K562 (cell line): ENCODE measurements around the gene XPO6. TPM values are rescaled to one million over a fixed set of nuclear protein-coding genes. Genes with fewer than 3 reads are reported as not detected.

ENCODE experiments used
- ATAC-seq: fragments of 200-7000 bp; cut with Tn5 transposase; 3 replicates; pipeline ENCODE4 v1.9.1; 2020; ENCODE audit warnings: moderate library complexity
- BruUV-seq: library from RNA; stranded (reverse); fragments of 400-500 nt; replicated peaks from 2 replicates; lab custom pipeline; 2021; lab: Mats Ljungman, UMichigan
- CTCF ChIA-PET: fragments of 300-600 bp; formaldehyde crosslinking; extraction: SDS; loops from one replicate; lab custom pipeline; 2021; ENCODE audit warnings: low intra/inter-chr PET ratio; lab: Yijun Ruan, JAX
- POLR2A ChIA-PET: fragments of 300-600, 350-650 bp; sonication (Branson Sonifier 250); formaldehyde crosslinking; extraction: SDS; loops from one replicate; lab custom pipeline; 2021; ENCODE audit warnings: antibody characterized with exemption, inconsistent platforms; lab: Yijun Ruan, JAX
- DNase-seq, 4 experiments: peaks; one replicate each; pipeline versions ENCODE4 v3.0.0 to v3.0.0-alpha.2; 2011 to 2018; ENCODE audit warnings: low spot score in 3 of 4, mixed read lengths in 3 of 4; ENCODE audit errors: extremely low read depth in 1 of 4
- FAIRE-seq: peaks from 2 replicates; lab custom pipeline; 2011; peaks lifted over from hg19 to GRCh38; lab: Jason Lieb, UNC
- H2AFZ ChIP-seq: 2 replicates; pipeline ENCODE4 v1.6.0; 2011; ENCODE audit warnings: low read depth, low read length, control low read depth, inconsistent platforms
- H3K27ac ChIP-seq: fragments of 200-600 bp; 3 replicates; pipeline ENCODE4 v1.8.0; 2011; ENCODE audit warnings: low read depth, mild to moderate bottlenecking, control low read depth, inconsistent platforms, low read length, moderate library complexity, mixed read lengths; ENCODE audit errors: extremely low read depth
- H3K27me3 ChIP-seq, 2 experiments: fragments of 300-600 bp in 1 of 2; 2 replicates in 1 of 2; 3 replicates in 1 of 2; pipeline versions ENCODE4 v1.6.0 to v1.8.0; 2011; ENCODE audit warnings: inconsistent platforms in 2 of 2, low read length in 2 of 2, mild to moderate bottlenecking in 1 of 2, mixed read lengths in 1 of 2, moderate library complexity in 1 of 2; ENCODE audit not compliant: control insufficient read depth in 2 of 2, insufficient read depth in 2 of 2
- H3K36me3 ChIP-seq: fragments of 300-600 bp; 3 replicates; pipeline ENCODE4 v1.8.0; 2011; ENCODE audit warnings: mild to moderate bottlenecking, low read length, inconsistent platforms; ENCODE audit not compliant: control insufficient read depth, insufficient read depth
- H3K4me1 ChIP-seq, 2 experiments: fragments of 200-600 bp in 1 of 2; replicated peaks in 1 of 2; 2 replicates in 1 of 2; 3 replicates in 1 of 2; pipeline versions ENCODE4 v1.5.1 to v1.8.0; 2011; ENCODE audit warnings: inconsistent platforms in 2 of 2, low read length in 2 of 2, mild to moderate bottlenecking in 1 of 2, mixed read lengths in 1 of 2, moderate library complexity in 1 of 2; ENCODE audit not compliant: control insufficient read depth in 2 of 2, insufficient read depth in 2 of 2
- H3K4me2 ChIP-seq: 2 replicates; pipeline ENCODE4 v1.6.1; 2011; ENCODE audit warnings: low read length, control low read depth, inconsistent platforms, mixed read lengths; ENCODE audit not compliant: insufficient read depth
- H3K4me3 ChIP-seq: fragments of 200-600 bp; sonication (generic), shearing (Covaris generic); 2 replicates; pipeline ENCODE4 v1.5.1; 2016; ENCODE audit warnings: control low read depth, inconsistent platforms
- H3K79me2 ChIP-seq: fragments of 200-600 bp; 3 replicates; pipeline ENCODE4 v1.8.0; 2011; ENCODE audit warnings: low read length, inconsistent platforms; ENCODE audit not compliant: control insufficient read depth, insufficient read depth
- H3K9ac ChIP-seq, 2 experiments: 2 replicates each; pipeline versions ENCODE4 v1.6.0 to v1.6.1; 2011; ENCODE audit warnings: low read depth in 2 of 2, low read length in 2 of 2, control low read depth in 1 of 2, inconsistent platforms in 1 of 2, mild to moderate bottlenecking in 1 of 2, mixed read lengths in 1 of 2; ENCODE audit not compliant: insufficient read depth in 1 of 2
- H3K9me1 ChIP-seq: one replicate; pipeline ENCODE4 v1.6.0; 2011; ENCODE audit warnings: inconsistent platforms, mild to moderate bottlenecking, low read length, moderate library complexity; ENCODE audit not compliant: control insufficient read depth, insufficient read depth
- H3K9me3 ChIP-seq: replicated peaks from 2 replicates; pipeline ENCODE4 v1.5.1; 2011; ENCODE audit warnings: low read depth, low read length, inconsistent platforms; ENCODE audit not compliant: control insufficient read depth, insufficient read depth
- H4K20me1 ChIP-seq: replicated peaks from 2 replicates; pipeline ENCODE4 v1.6.1; 2011; ENCODE audit warnings: low read length, inconsistent platforms, mixed read lengths; ENCODE audit not compliant: control insufficient read depth, insufficient read depth
- AFF1 ChIP-seq, 2 experiments: fragments of 450-650 bp; IDR thresholded peaks; 2 replicates each; pipeline ENCODE4 v1.6.1; 2018; ENCODE audit warnings: mild to moderate bottlenecking in 2 of 2, low read depth in 1 of 2; ENCODE audit not compliant: partially characterized antibody in 2 of 2
- ETV5 ChIP-seq: sonication (generic); formaldehyde crosslinking; IDR thresholded peaks from 2 replicates; pipeline ENCODE4 v1.4.0; 2020; ENCODE audit warnings: low read depth, mild to moderate bottlenecking, missing genetic modification reagents
- KDM2B ChIP-seq: fragments of 250-450 bp; sonication (Bioruptor Pico); IDR thresholded peaks from 2 replicates; pipeline ENCODE4 v1.8.0; 2021; ENCODE audit warnings: mild to moderate bottlenecking, moderate library complexity
- MBD1 ChIP-seq: fragments of 250-450 bp; sonication (Bioruptor Pico); IDR thresholded peaks from 2 replicates; pipeline ENCODE4 v1.8.0; 2022; ENCODE audit warnings: inconsistent platforms
- PRDM10 ChIP-seq: fragments of 450-650 bp; IDR thresholded peaks from 2 replicates; pipeline ENCODE4 v1.6.1; 2018; ENCODE audit not compliant: partially characterized antibody
- RNF2 ChIP-seq: sonication (generic); IDR thresholded peaks from 2 replicates; pipeline ENCODE4 v1.6.1; 2016
- WGBS: fragments of 100-300 bp; shearing (Covaris generic); methylation state at CpG from one replicate; pipeline ENCODE4 v1.1.6; 2016; ENCODE audit warnings: low coverage, mixed read lengths; ENCODE audit not compliant: insufficient coverage; ENCODE audit errors: missing lambda C conversion rate; 5-methylcytosine and 5-hydroxymethylcytosine counted together
- in situ Hi-C: fragments of 300-500 bp; cut with MboI; formaldehyde crosslinking; loops from 4 replicates; pipeline ENCODE4 v1.15.0; 2018; ENCODE audit warnings: inconsistent platforms, mixed read lengths
- intact Hi-C: fragments of 100-400 bp; cut with micrococcal nuclease; formaldehyde crosslinking; loops from 2 replicates; pipeline ENCODE4 v1.14.2; 2022
- polyA plus RNA-seq, 8 experiments: library from polyadenylated mRNA; depleted of rRNA in 4 of 8; stranded (reverse) in 5 of 8; unstranded in 3 of 8; fragments of >200 nt; fragmentation: Nextera tagmentation in 2 of 8; fragmentation: Illumina TruSeq in 1 of 8; extraction: Ambion mirVana in 2 of 8; extraction: Trizol in 1 of 8; gene quantifications; 2 replicates each; pipeline versions ENCODE4 v1.2.1 to v1.2.3, GENCODE V29; 2011 to 2014; ENCODE audit warnings: inconsistent platforms in 1 of 8, missing spikeins in 1 of 8
- total RNA-seq, 7 experiments: library from RNA; depleted of rRNA in 6 of 7; stranded (reverse); fragments of >200 nt in 6 of 7; fragmentation: Illumina TruSeq in 2 of 7; extraction: Trizol in 2 of 7; gene quantifications; 2 replicates each; pipeline versions ENCODE4 v1.2.1 to v1.2.3, GENCODE V29; 2011 to 2021; ENCODE audit warnings: low replicate concordance in 1 of 7

The XPO6 gene
- total and polyA plus RNA-seq, 9 of the 15 experiments (the other 6 are each of a cell fraction or from before 2014, with no cell fraction given) = 11.2 to 196 (median 119) TPM

- TF ChIP-seq AFF1 (IDR thresholded peaks at IDR 0.05; ENCODE audit: low read depth in 1 of 2, partially characterized antibody in 2 of 2) = no peak
- TF ChIP-seq KDM2B (CRISPR knock-in tag) = no peak
Observed at GRCh38 chr16:28180655-28181460, 30.9 kb downstream of the XPO6 start (continued).

- peaks cover 19% of the 10 kb centered on the region for H4K20me1 ChIP-seq
- H3K9ac ChIP-seq = no peak overlapping the region
- CTCF ChIA-PET = no interaction called here
- H3K27me3 ChIP-seq = no peaks in the 10 kb centered on the region
- peaks cover 9% of the 10 kb centered on the region for H3K9me1 ChIP-seq
- no peak overlapping the region for H3K27ac ChIP-seq
- no TSS peak for BruUV-seq
- peaks cover 80% of the 10 kb centered on the region for H3K36me3 ChIP-seq
- peaks cover 3 to 31% of the 10 kb centered on the region in 2 experiments; a peak in 3 of 5 replicates for H3K4me1 ChIP-seq
- intact Hi-C loops = no loop called here
- 89% methylated on average over 1 of the region's 1 CpG for WGBS
- no peak for DNase-seq
- H3K9me3 ChIP-seq = no peaks in the 10 kb centered on the region
- no peak for ATAC-seq
- no peak overlapping the region for H3K4me2 ChIP-seq
- FAIRE-seq = no peak
- in situ Hi-C loops = no loop called here
- H3K79me2 ChIP-seq = peaks cover 77% of the 10 kb centered on the region
- no peak overlapping the region for H3K4me3 ChIP-seq
- no peak overlapping the region for H2AFZ ChIP-seq
- POLR2A ChIA-PET = no interaction called here
- TF ChIP-seq ETV5 (CRISPR knock-in tag) (no peak), RNF2 (no peak), MBD1 (CRISPR knock-in tag) (no peak), PRDM10 (no peak)
Observed at GRCh38 chr16:28179354-28179753, 32.4 kb downstream of the XPO6 start.
